Measurements from ENCODE around the gene FSTL4. TPM values are rescaled to one million over a fixed set of nuclear protein-coding genes. Genes with fewer than 3 reads are reported as not detected.

The FSTL4 gene
- total RNA-seq, 1 donor from 2014 or later: 0.21 TPM

- DNase-seq (ENCODE audit: low spot score): no peak
- Mint-ChIP-seq H3K4me3 (ENCODE audit: unreplicated experiment) (no peak overlapping the region), H3K9me3 (ENCODE audit: unreplicated experiment) (no peaks in the 10 kb centered on the region), H3K4me1 (ENCODE audit: unreplicated experiment) (no peaks in the 10 kb centered on the region), H3K27ac (ENCODE audit: unreplicated experiment) (no peak overlapping the region), H3K36me3 (ENCODE audit: low read depth, unreplicated experiment) (no peaks in the 10 kb centered on the region), H3K27me3 (ENCODE audit: unreplicated experiment) (peaks cover 1% of the 10 kb centered on the region)
- no peak for TF ChIP-seq CTCF (IDR thresholded peaks at IDR 0.05; ENCODE audit: unreplicated experiment)
Measured at GRCh38 chr5:133581918-133582317, 30.4 kb downstream of the FSTL4 start.

GRCh38 chr5:133581348-133581747 lies 31.0 kb downstream of the FSTL4 start:
- no peak overlapping the region for H3K4me3 Mint-ChIP-seq (ENCODE audit: unreplicated experiment)
- no peaks in the 10 kb centered on the region for H3K36me3 Mint-ChIP-seq (ENCODE audit: low read depth, unreplicated experiment)
- H3K27me3 Mint-ChIP-seq (ENCODE audit: unreplicated experiment): peaks cover 1% of the 10 kb centered on the region
- no peak overlapping the region for H3K27ac Mint-ChIP-seq (ENCODE audit: unreplicated experiment)
- no peak for TF ChIP-seq CTCF (IDR thresholded peaks at IDR 0.05; ENCODE audit: unreplicated experiment)
- no peaks in the 10 kb centered on the region for H3K9me3 Mint-ChIP-seq (ENCODE audit: unreplicated experiment)
- H3K4me1 Mint-ChIP-seq (ENCODE audit: unreplicated experiment): no peaks in the 10 kb centered on the region
- no peak for DNase-seq (ENCODE audit: low spot score)

- H3K9me3 Mint-ChIP-seq (ENCODE audit: unreplicated experiment): no peaks in the 10 kb centered on the region
- H3K27ac Mint-ChIP-seq (ENCODE audit: unreplicated experiment): no peak overlapping the region
- no peak for DNase-seq (ENCODE audit: low spot score)
- no peak for TF ChIP-seq CTCF (IDR thresholded peaks at IDR 0.05; ENCODE audit: unreplicated experiment)
- no peaks in the 10 kb centered on the region for H3K36me3 Mint-ChIP-seq (ENCODE audit: low read depth, unreplicated experiment)
- peaks cover 1% of the 10 kb centered on the region for H3K27me3 Mint-ChIP-seq (ENCODE audit: unreplicated experiment)
- no peaks in the 10 kb centered on the region for H3K4me1 Mint-ChIP-seq (ENCODE audit: unreplicated experiment)
- no peak overlapping the region for H3K4me3 Mint-ChIP-seq (ENCODE audit: unreplicated experiment)
Measured at GRCh38 chr5:133580618-133581017, 31.7 kb downstream of the FSTL4 start.

GRCh38 chr5:133579766-133580165 lies 32.6 kb downstream of the FSTL4 start:
- no peak for DNase-seq (ENCODE audit: low spot score)
- no peak for TF ChIP-seq CTCF (IDR thresholded peaks at IDR 0.05; ENCODE audit: unreplicated experiment)
- Mint-ChIP-seq H3K27ac (ENCODE audit: unreplicated experiment) (no peak overlapping the region), H3K4me1 (ENCODE audit: unreplicated experiment) (no peaks in the 10 kb centered on the region), H3K36me3 (ENCODE audit: low read depth, unreplicated experiment) (no peaks in the 10 kb centered on the region), H3K9me3 (ENCODE audit: unreplicated experiment) (no peaks in the 10 kb centered on the region), H3K4me3 (ENCODE audit: unreplicated experiment) (no peak overlapping the region), H3K27me3 (ENCODE audit: unreplicated experiment) (peaks cover 1% of the 10 kb centered on the region)

GRCh38 chr5:133569347-133569746 lies 43.0 kb downstream of the FSTL4 start:
- Mint-ChIP-seq H3K4me1 (ENCODE audit: unreplicated experiment) (no peaks in the 10 kb centered on the region), H3K4me3 (ENCODE audit: unreplicated experiment) (no peak overlapping the region), H3K27me3 (ENCODE audit: unreplicated experiment) (no peaks in the 10 kb centered on the region), H3K9me3 (ENCODE audit: unreplicated experiment) (no peaks in the 10 kb centered on the region), H3K36me3 (ENCODE audit: low read depth, unreplicated experiment) (no peaks in the 10 kb centered on the region), H3K27ac (ENCODE audit: unreplicated experiment) (no peak overlapping the region)
- DNase-seq (ENCODE audit: low spot score): no peak
- no peak for TF ChIP-seq CTCF (IDR thresholded peaks at IDR 0.05; ENCODE audit: unreplicated experiment)
